ENCODE measurements around the gene FAM131C. TPM values are rescaled to one million over a fixed set of nuclear protein-coding genes. Genes with fewer than 3 reads are reported as not detected.
A peak's percentile ranks its signal among the peaks of the same experiment; 100 is the strongest.

The FAM131C gene
- polyA plus RNA-seq, 4 donors = 0.21 to 1.6 (median 0.45) TPM; not detected in 1

GRCh38 chr1:16009030-16009460 is 64.4 kb downstream of the FAM131C start:
- WGBS, 3 donors = 2 to 5% (median 3%) methylated on average over 4 of the region's 4 CpGs
- no peak overlapping the region for H3K27ac ChIP-seq (ENCODE audit: low read depth in 1 of 3, low read length in 2 of 3)
- H3K36me3 ChIP-seq (ENCODE audit: control insufficient read depth in 3 of 3, insufficient read depth in 2 of 3, low read depth in 1 of 3, low read length in 3 of 3) = no peaks in the 10 kb centered on the region
- peaks cover 0 to 15% (median 0%) of the 10 kb centered on the region in 3 donors for H3K4me1 ChIP-seq (ENCODE audit: control insufficient read depth in 3 of 3, insufficient read depth in 2 of 3, low read depth in 1 of 3, low read length in 2 of 3)
- FAIRE-seq (no peak), DNase-seq (peak; percentile 61 to 81)
- H3K4me3 ChIP-seq (ENCODE audit: low read depth in 1 of 3, low read length in 3 of 3) = no peak overlapping the region
- no peaks in the 10 kb centered on the region for H3K27me3 ChIP-seq (ENCODE audit: control insufficient read depth in 3 of 3, insufficient read depth in 3 of 3, low read length in 3 of 3)
- H3K9me3 ChIP-seq (ENCODE audit: control insufficient read depth in 2 of 2, insufficient read depth in 1 of 2, low read depth in 1 of 2, low read length in 1 of 2) = no peaks in the 10 kb centered on the region

Other genes starting within 250 kb of the FAM131C start
- 10 to 100 TPM; 12.2 to 48.8 (median 15.9) TPM for gene SPEN, start 225.9 kb downstream of the FAM131C start, polyA plus RNA-seq
- 10 to 100 TPM; 18.7 to 89.2 (median 49.9) TPM for gene ZBTB17, start 97.5 kb downstream of the FAM131C start, polyA plus RNA-seq
- gene SRARP, start 69.4 kb downstream of the FAM131C start, polyA plus RNA-seq = not detected
- gene HSPB7, start 55.6 kb downstream of the FAM131C start, polyA plus RNA-seq = 10 to 100 TPM in 2 of 4 donors, 1 to 10 TPM in 2; 1.1 to 63.5 (median 14.1) TPM
- under 1 TPM in 3 of 4 donors, not detected in 1; 0.06 to 0.22 (median 0.21) TPM for gene CLCNKA, start 51.6 kb downstream of the FAM131C start, polyA plus RNA-seq
- gene CLCNKB, start 29.9 kb downstream of the FAM131C start, polyA plus RNA-seq = under 1 TPM in 2 of 4 donors, not detected in 2; 0.04 to 0.19 TPM
- 10 to 100 TPM; 12.7 to 23.8 (median 19.8) TPM for gene EPHA2, start 82.4 kb upstream of the FAM131C start, polyA plus RNA-seq
- gene ARHGEF19, start 139.0 kb upstream of the FAM131C start, polyA plus RNA-seq = 10 to 100 TPM in 2 of 4 donors, 1 to 10 TPM in 2; 2.2 to 14.0 (median 7.5) TPM
- 1 to 10 TPM; 1.6 to 7.4 (median 4.4) TPM for gene CPLANE2, start 163.5 kb upstream of the FAM131C start, polyA plus RNA-seq

Data from small intestine (tissue), 7 donors.